DOHH2 (cell line): ENCODE measurements around the gene B3GLCT.
"Not testable (repeated sequence)": the region's sequence is repeated elsewhere in the genome, so short reads cannot be mapped to it uniquely, and the experiment has no call there.

Experiments
- CTCF ChIP-seq: fragments of 200-600 bp; sonication (generic); IDR thresholded peaks from one replicate; pipeline ENCODE4 v1.5.1; 2014; ENCODE audit warnings: antibody characterized with exemption, mild to moderate bottlenecking, low read depth, low read length; ENCODE audit not compliant: poor library complexity, severe bottlenecking
- EZH2phosphoT487 ChIP-seq: fragments of 200-600 bp; sonication (generic); IDR thresholded peaks from 2 replicates; pipeline ENCODE4 v1.6.1; 2017; ENCODE audit warnings: borderline replicate concordance, mild to moderate bottlenecking, antibody characterized with exemption, low read length, moderate library complexity, mixed read lengths

DNA sequence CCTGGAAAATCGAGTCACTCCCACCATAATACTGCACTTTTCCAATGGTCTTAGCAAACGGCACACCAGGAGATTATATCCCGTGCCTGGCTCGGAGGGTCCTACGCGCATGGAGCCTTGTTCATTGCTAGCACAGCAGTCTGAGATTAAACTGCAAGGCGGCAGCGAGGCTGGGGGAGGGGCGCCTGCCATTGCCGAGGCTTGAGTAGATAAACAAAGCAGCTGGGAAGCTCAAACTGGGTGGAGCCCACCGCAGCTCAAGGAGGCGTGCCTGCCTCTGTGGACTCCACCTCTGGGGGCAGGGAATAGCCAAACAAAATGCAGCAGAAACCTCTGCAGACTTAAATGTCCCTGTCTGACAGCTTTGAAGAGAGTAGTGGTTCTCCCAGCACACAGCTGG, 141.1 kb downstream of the B3GLCT start:
- not testable (repeated sequence) for TF ChIP-seq CTCF, EZH2phosphoT487
